ENCODE results near the gene SLC22A4.

Gene SLC22A4

GRCh38 chr5:132380741-132381140, 86.5 kb downstream of the SLC22A4 start:
- no peak for DNase-seq

- no peak for DNase-seq
Observed at GRCh38 chr5:132381614-132382013, 87.4 kb downstream of the SLC22A4 start.

GRCh38 chr5:132383261-132383660, 89.1 kb downstream of the SLC22A4 start:
- no peak for DNase-seq

- no peak for DNase-seq
Observed at GRCh38 chr5:132383984-132384383, 89.8 kb downstream of the SLC22A4 start.

GRCh38 chr5:132384506-132385050, 90.4 kb downstream of the SLC22A4 start:
- no peak for DNase-seq

GRCh38 chr5:132385326-132386105, 91.3 kb downstream of the SLC22A4 start:
- peak; percentile 56 for DNase-seq

- peak; percentile 67 for DNase-seq
Observed at GRCh38 chr5:132386644-132387286, 92.6 kb downstream of the SLC22A4 start.

- no peak for DNase-seq
Observed at GRCh38 chr5:132387640-132388117, 93.5 kb downstream of the SLC22A4 start.

GRCh38 chr5:132388244-132389050, 94.3 kb downstream of the SLC22A4 start:
- no peak for DNase-seq

- DNase-seq = no peak
Observed at GRCh38 chr5:132389051-132389331, 94.8 kb downstream of the SLC22A4 start.

- no peak for DNase-seq
Observed at GRCh38 chr5:132389585-132390286, 95.5 kb downstream of the SLC22A4 start.

- no peak for DNase-seq
Observed at GRCh38 chr5:132391247-132391646, 97.1 kb downstream of the SLC22A4 start.

GRCh38 chr5:132391870-132392269, 97.7 kb downstream of the SLC22A4 start:
- DNase-seq = no peak

- no peak for DNase-seq
Observed at GRCh38 chr5:132392411-132392810, 98.2 kb downstream of the SLC22A4 start.

GRCh38 chr5:132392978-132393825, 99.0 kb downstream of the SLC22A4 start:
- no peak for DNase-seq
